Liver (tissue), 9 donors: Measurements from ENCODE around the gene KCTD3. TPM values are rescaled to one million over a fixed set of nuclear protein-coding genes. Genes with fewer than 3 reads are reported as not detected.

ENCODE experiments used
- DNase-seq: peaks from one replicate; pipeline ENCODE4 v3.0.0-alpha.2; 2017; ENCODE audit warnings: low spot score
- H3K27ac ChIP-seq, 2 donors: one replicate each; pipeline ENCODE4 v1.7.0; 2013; ENCODE audit warnings: inconsistent platforms in 2 of 2, low read length in 2 of 2, control low read depth in 1 of 2, low read depth in 1 of 2, mild to moderate bottlenecking in 1 of 2
- H3K27me3 ChIP-seq, 4 donors: one replicate each; pipeline versions ENCODE4 v1.6.1 to v1.7.0; 2013; ENCODE audit warnings: low read length in 3 of 4, inconsistent platforms in 1 of 4, mild to moderate bottlenecking in 1 of 4, moderate library complexity in 1 of 4; ENCODE audit not compliant: control insufficient read depth in 4 of 4, insufficient read depth in 4 of 4
- H3K36me3 ChIP-seq, 4 donors: one replicate each; pipeline versions ENCODE4 v1.6.1 to v1.7.0; 2013; ENCODE audit warnings: low read length in 3 of 4, mild to moderate bottlenecking in 3 of 4, low read depth in 1 of 4, moderate library complexity in 1 of 4; ENCODE audit not compliant: control insufficient read depth in 4 of 4, insufficient read depth in 3 of 4
- H3K4me1 ChIP-seq, 4 donors: one replicate each; pipeline versions ENCODE4 v1.6.1 to v1.7.0; 2013; ENCODE audit warnings: low read length in 3 of 4, mild to moderate bottlenecking in 3 of 4, moderate library complexity in 1 of 4; ENCODE audit not compliant: control insufficient read depth in 4 of 4, insufficient read depth in 4 of 4
- H3K4me3 ChIP-seq, 3 donors: one replicate each; pipeline versions ENCODE4 v1.6.1 to v1.7.0; 2013; ENCODE audit warnings: low read length in 3 of 3, control low read depth in 1 of 3, low read depth in 1 of 3, mild to moderate bottlenecking in 1 of 3
- H3K9ac ChIP-seq, 2 donors: one replicate each; pipeline ENCODE4 v1.7.0; 2013; ENCODE audit warnings: low read length in 2 of 2, mild to moderate bottlenecking in 2 of 2, moderate library complexity in 2 of 2, control low read depth in 1 of 2, low read depth in 1 of 2
- H3K9me3 ChIP-seq, 4 donors: one replicate each; pipeline versions ENCODE4 v1.6.1 to v1.7.0; 2013; ENCODE audit warnings: low read length in 3 of 4; ENCODE audit not compliant: control insufficient read depth in 4 of 4
- EGR1 ChIP-seq, 2 donors: IDR thresholded peaks; 2 replicates each; pipeline ENCODE4 v1.6.1; 2016 to 2018; ENCODE audit warnings: antibody characterized with exemption in 2 of 2, low read depth in 2 of 2
- FOXA1 ChIP-seq: IDR thresholded peaks from 2 replicates; pipeline ENCODE4 v1.6.1; 2016; ENCODE audit warnings: antibody characterized with exemption
- FOXA2 ChIP-seq: IDR thresholded peaks from 2 replicates; pipeline ENCODE4 v1.6.1; 2016; ENCODE audit warnings: antibody characterized with exemption
- GABPA ChIP-seq, 2 donors: IDR thresholded peaks in 1 of 2; conservative IDR thresholded peaks in 1 of 2; 2 replicates each; pipeline ENCODE4 v1.6.1; 2016; ENCODE audit warnings: antibody characterized with exemption in 2 of 2, mild to moderate bottlenecking in 1 of 2, moderate library complexity in 1 of 2
- HNF4A ChIP-seq, 2 donors: conservative IDR thresholded peaks; 2 replicates each; pipeline ENCODE4 v1.6.1; 2016; ENCODE audit warnings: antibody characterized with exemption in 2 of 2, mild to moderate bottlenecking in 2 of 2
- HNF4G ChIP-seq: IDR thresholded peaks from 2 replicates; pipeline ENCODE4 v1.6.1; 2016; ENCODE audit warnings: antibody characterized with exemption
- JUND ChIP-seq, 2 donors: IDR thresholded peaks; 2 replicates each; pipeline ENCODE4 v1.6.1; 2016; ENCODE audit warnings: antibody characterized with exemption in 2 of 2
- NR2F2 ChIP-seq: IDR thresholded peaks from 2 replicates; pipeline ENCODE4 v1.6.1; 2016; ENCODE audit warnings: antibody characterized with exemption
- RAD21 ChIP-seq, 2 donors: IDR thresholded peaks; 2 replicates each; pipeline ENCODE4 v1.6.1; 2016; ENCODE audit warnings: antibody characterized with exemption in 2 of 2, mild to moderate bottlenecking in 2 of 2
- RXRA ChIP-seq, 2 donors: IDR thresholded peaks; 2 replicates each; pipeline ENCODE4 v1.6.1; 2017 to 2018; ENCODE audit warnings: antibody characterized with exemption in 2 of 2, mild to moderate bottlenecking in 1 of 2
- SP1 ChIP-seq: IDR thresholded peaks from 2 replicates; pipeline ENCODE4 v1.6.1; 2018; ENCODE audit warnings: antibody characterized with exemption, mild to moderate bottlenecking
- TAF1 ChIP-seq: conservative IDR thresholded peaks from 2 replicates; pipeline ENCODE4 v1.6.1; 2016; ENCODE audit warnings: antibody characterized with exemption, mild to moderate bottlenecking
- YY1 ChIP-seq: IDR thresholded peaks from 2 replicates; pipeline ENCODE4 v1.6.1; 2016; ENCODE audit warnings: antibody characterized with exemption, mild to moderate bottlenecking
- WGBS: extraction: QIAGEN DNeasy Blood & Tissue Kit; methylation state at CpG from one replicate; pipeline ENCODE4 v1.1.7; 2013; 5-methylcytosine and 5-hydroxymethylcytosine counted together
- polyA plus RNA-seq, 2 donors: library from polyadenylated mRNA; stranded (reverse) in 1 of 2; unstranded in 1 of 2; fragments of 200-250 nt in 1 of 2; fragments of >200 nt in 1 of 2; fragmentation: Nextera tagmentation in 1 of 2; extraction: Ambion mirVana in 1 of 2; gene quantifications; one replicate each; pipeline versions ENCODE4 v1.2.1 to v1.2.3, GENCODE V29; 2013 to 2015
- total RNA-seq, 2 donors: library from RNA; depleted of rRNA; stranded (reverse); fragments of >200 nt; gene quantifications; one replicate each; pipeline ENCODE4 v1.2.3, GENCODE V29; 2014
- TF ChIP-seq, protein P1 (sequence below): IDR thresholded peaks from 2 replicates; pipeline ENCODE4 v1.6.1; 2016; ENCODE audit warnings: antibody characterized with exemption
- TF ChIP-seq, protein P2 (sequence below): IDR thresholded peaks from 2 replicates; pipeline ENCODE4 v1.6.1; 2016; ENCODE audit warnings: antibody characterized with exemption
- TF ChIP-seq, protein P3 (sequence below): IDR thresholded peaks from 2 replicates; pipeline ENCODE4 v1.6.1; 2016; ENCODE audit warnings: antibody characterized with exemption, mild to moderate bottlenecking
- TF ChIP-seq, protein P4 (sequence below): fragments of 150-350 bp; IDR thresholded peaks from 2 replicates; pipeline ENCODE4 v1.5.1; 2017; ENCODE audit warnings: improper control_type of control experiment, low read depth, low read length; ENCODE audit not compliant: missing input control
- TF ChIP-seq, protein P5 (sequence below): IDR thresholded peaks from 2 replicates; pipeline ENCODE4 v1.6.1; 2016; ENCODE audit warnings: antibody characterized with exemption
- donor health status: healthy.
- donor health status: healthy.
- donor health status: healthy.
- donor health status: healthy.
- donor health status: healthy.

Gene KCTD3
- total and polyA plus RNA-seq, 4 donors: 20.8 to 58.7 (median 26.1) TPM

DNA sequence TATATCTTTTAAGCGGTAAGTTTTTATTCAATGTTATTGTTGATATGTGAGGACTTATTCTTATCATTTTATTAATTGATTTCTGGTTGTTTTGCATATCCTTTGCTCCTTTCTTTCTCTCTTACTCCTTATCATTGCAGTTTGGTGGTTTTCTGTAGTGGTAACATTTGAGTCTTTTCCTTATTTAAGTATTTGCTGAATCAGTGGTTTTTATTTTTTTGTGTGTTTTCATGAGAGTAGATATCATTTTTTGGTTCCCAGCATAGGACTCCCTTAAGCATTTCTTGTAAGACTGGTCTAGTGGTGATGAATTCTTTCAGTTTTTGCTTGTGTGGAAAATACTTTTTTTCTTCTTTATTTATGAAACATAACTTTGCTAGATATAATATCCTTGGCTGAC, 12.2 kb upstream of the KCTD3 start:
- Histone ChIP-seq H3K4me3 (no peak overlapping the region), H3K9me3 (no peaks in the 10 kb centered on the region), H3K36me3 (no peaks in the 10 kb centered on the region), H3K27me3 (no peaks in the 10 kb centered on the region), H3K4me1 (peaks cover 1 to 7% (median 4%) of the 10 kb centered on the region in 4 donors), H3K9ac (no peak overlapping the region), H3K27ac (no peak overlapping the region)
- no peak for DNase-seq
- TF ChIP-seq FOXA1 (no peak), HNF4A (conservative IDR thresholded peaks at IDR 0.05) (no peak), NR2F2 (no peak), HNF4G (no peak), SP1 (no peak), YY1 (no peak), GABPA (IDR thresholded peaks at IDR 0.05 in 1 of 2, conservative IDR thresholded peaks at IDR 0.05 in 1 of 2) (no peak), TAF1 (no peak), EGR1 (IDR thresholded peaks at IDR 0.05; ENCODE audit: low read depth in 2 of 2) (no peak), JUND (IDR thresholded peaks at IDR 0.05) (no peak), FOXA2 (no peak), RAD21 (IDR thresholded peaks at IDR 0.05) (no peak), RXRA (IDR thresholded peaks at IDR 0.05) (no peak)
- TF ChIP-seq, protein P1, sequence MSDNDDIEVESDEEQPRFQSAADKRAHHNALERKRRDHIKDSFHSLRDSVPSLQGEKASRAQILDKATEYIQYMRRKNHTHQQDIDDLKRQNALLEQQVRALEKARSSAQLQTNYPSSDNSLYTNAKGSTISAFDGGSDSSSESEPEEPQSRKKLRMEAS: no peak
- TF ChIP-seq, protein P2, sequence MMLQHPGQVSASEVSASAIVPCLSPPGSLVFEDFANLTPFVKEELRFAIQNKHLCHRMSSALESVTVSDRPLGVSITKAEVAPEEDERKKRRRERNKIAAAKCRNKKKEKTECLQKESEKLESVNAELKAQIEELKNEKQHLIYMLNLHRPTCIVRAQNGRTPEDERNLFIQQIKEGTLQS: no peak
- TF ChIP-seq, protein P3, sequence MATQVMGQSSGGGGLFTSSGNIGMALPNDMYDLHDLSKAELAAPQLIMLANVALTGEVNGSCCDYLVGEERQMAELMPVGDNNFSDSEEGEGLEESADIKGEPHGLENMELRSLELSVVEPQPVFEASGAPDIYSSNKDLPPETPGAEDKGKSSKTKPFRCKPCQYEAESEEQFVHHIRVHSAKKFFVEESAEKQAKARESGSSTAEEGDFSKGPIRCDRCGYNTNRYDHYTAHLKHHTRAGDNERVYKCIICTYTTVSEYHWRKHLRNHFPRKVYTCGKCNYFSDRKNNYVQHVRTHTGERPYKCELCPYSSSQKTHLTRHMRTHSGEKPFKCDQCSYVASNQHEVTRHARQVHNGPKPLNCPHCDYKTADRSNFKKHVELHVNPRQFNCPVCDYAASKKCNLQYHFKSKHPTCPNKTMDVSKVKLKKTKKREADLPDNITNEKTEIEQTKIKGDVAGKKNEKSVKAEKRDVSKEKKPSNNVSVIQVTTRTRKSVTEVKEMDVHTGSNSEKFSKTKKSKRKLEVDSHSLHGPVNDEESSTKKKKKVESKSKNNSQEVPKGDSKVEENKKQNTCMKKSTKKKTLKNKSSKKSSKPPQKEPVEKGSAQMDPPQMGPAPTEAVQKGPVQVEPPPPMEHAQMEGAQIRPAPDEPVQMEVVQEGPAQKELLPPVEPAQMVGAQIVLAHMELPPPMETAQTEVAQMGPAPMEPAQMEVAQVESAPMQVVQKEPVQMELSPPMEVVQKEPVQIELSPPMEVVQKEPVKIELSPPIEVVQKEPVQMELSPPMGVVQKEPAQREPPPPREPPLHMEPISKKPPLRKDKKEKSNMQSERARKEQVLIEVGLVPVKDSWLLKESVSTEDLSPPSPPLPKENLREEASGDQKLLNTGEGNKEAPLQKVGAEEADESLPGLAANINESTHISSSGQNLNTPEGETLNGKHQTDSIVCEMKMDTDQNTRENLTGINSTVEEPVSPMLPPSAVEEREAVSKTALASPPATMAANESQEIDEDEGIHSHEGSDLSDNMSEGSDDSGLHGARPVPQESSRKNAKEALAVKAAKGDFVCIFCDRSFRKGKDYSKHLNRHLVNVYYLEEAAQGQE: no peak
- TF ChIP-seq, protein P4, sequence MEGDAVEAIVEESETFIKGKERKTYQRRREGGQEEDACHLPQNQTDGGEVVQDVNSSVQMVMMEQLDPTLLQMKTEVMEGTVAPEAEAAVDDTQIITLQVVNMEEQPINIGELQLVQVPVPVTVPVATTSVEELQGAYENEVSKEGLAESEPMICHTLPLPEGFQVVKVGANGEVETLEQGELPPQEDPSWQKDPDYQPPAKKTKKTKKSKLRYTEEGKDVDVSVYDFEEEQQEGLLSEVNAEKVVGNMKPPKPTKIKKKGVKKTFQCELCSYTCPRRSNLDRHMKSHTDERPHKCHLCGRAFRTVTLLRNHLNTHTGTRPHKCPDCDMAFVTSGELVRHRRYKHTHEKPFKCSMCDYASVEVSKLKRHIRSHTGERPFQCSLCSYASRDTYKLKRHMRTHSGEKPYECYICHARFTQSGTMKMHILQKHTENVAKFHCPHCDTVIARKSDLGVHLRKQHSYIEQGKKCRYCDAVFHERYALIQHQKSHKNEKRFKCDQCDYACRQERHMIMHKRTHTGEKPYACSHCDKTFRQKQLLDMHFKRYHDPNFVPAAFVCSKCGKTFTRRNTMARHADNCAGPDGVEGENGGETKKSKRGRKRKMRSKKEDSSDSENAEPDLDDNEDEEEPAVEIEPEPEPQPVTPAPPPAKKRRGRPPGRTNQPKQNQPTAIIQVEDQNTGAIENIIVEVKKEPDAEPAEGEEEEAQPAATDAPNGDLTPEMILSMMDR: no peak
- TF ChIP-seq, protein P5, sequence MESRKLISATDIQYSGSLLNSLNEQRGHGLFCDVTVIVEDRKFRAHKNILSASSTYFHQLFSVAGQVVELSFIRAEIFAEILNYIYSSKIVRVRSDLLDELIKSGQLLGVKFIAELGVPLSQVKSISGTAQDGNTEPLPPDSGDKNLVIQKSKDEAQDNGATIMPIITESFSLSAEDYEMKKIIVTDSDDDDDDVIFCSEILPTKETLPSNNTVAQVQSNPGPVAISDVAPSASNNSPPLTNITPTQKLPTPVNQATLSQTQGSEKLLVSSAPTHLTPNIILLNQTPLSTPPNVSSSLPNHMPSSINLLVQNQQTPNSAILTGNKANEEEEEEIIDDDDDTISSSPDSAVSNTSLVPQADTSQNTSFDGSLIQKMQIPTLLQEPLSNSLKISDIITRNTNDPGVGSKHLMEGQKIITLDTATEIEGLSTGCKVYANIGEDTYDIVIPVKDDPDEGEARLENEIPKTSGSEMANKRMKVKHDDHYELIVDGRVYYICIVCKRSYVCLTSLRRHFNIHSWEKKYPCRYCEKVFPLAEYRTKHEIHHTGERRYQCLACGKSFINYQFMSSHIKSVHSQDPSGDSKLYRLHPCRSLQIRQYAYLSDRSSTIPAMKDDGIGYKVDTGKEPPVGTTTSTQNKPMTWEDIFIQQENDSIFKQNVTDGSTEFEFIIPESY: no peak
- WGBS: 95% methylated on average over 1 of the region's 1 CpG
